A549 (cell line): ENCODE results near the gene LPIN2. TPM values are rescaled to one million over a fixed set of nuclear protein-coding genes. Genes with fewer than 3 reads are reported as not detected.
"Not testable (repeated sequence)": the region's sequence is repeated elsewhere in the genome, so short reads cannot be mapped to it uniquely, and the experiment has no call there.

ENCODE experiments used
- ATAC-seq, 2 experiments: fragments of 200-7000 bp in 1 of 2; fragments of >200 bp in 1 of 2; cut with Nextera tagmentation in 1 of 2; cut with Tn5 transposase in 1 of 2; 3 replicates each; pipeline versions ENCODE4 v1.8.0 to v1.9.1; 2018 to 2020; ENCODE audit warnings: mild to moderate bottlenecking in 1 of 2, moderate library complexity in 1 of 2
- CTCF ChIA-PET: fragments of 300-600 bp; sonication (Branson Sonifier 250); formaldehyde crosslinking; extraction: SDS; loops from one replicate; lab custom pipeline; 2021; ENCODE audit warnings: antibody characterized with exemption, inconsistent platforms; lab: Yijun Ruan, JAX
- POLR2A ChIA-PET: fragments of 350-600 bp; formaldehyde crosslinking; extraction: SDS; loops from one replicate; lab custom pipeline; 2021; ENCODE audit warnings: antibody characterized with exemption, inconsistent platforms; lab: Yijun Ruan, JAX
- DNase-seq, 2 experiments: peaks; one replicate each; pipeline versions ENCODE4 v3.0.0 to v3.0.0-alpha.2; 2011 to 2016; ENCODE audit warnings: low read depth in 1 of 2, low spot score in 1 of 2
- FAIRE-seq: peaks from 2 replicates; lab custom pipeline; 2011; peaks lifted over from hg19 to GRCh38; lab: Jason Lieb, UNC
- H3K27ac ChIP-seq, 2 experiments: fragments of >200 bp; sonication (Bioruptor Twin); formaldehyde crosslinking; 3 replicates each; pipeline ENCODE4 v1.5.1; 2016 to 2017
- H3K4me1 ChIP-seq: fragments of >200 bp; sonication (Bioruptor Twin); formaldehyde crosslinking; 3 replicates; pipeline ENCODE4 v1.6.1; 2016
- H3K4me2 ChIP-seq: fragments of >200 bp; sonication (Bioruptor Twin); formaldehyde crosslinking; 3 replicates; pipeline ENCODE4 v1.6.1; 2016
- H3K4me3 ChIP-seq: fragments of >200 bp; sonication (Bioruptor Twin); formaldehyde crosslinking; 3 replicates; pipeline ENCODE4 v1.5.1; 2016
- H3K9me3 ChIP-seq: fragments of >200 bp; sonication (Bioruptor Twin); formaldehyde crosslinking; 3 replicates; pipeline ENCODE4 v1.6.1; 2016
- CBX8 ChIP-seq: fragments of 200-600 bp; sonication (generic); IDR thresholded peaks from 2 replicates; pipeline ENCODE4 v1.6.1; 2016
- CHD4 ChIP-seq: fragments of 200-600 bp; sonication (generic); IDR thresholded peaks from 2 replicates; pipeline ENCODE4 v1.6.1; 2016; ENCODE audit warnings: antibody characterized with exemption, mild to moderate bottlenecking, borderline replicate concordance
- EHF ChIP-seq: fragments of 250-450 bp; sonication (Bioruptor Pico); IDR thresholded peaks from 2 replicates; pipeline ENCODE4 v1.5.0; 2020; ENCODE audit warnings: mild to moderate bottlenecking
- EP300 ChIP-seq, 2 experiments: fragments of >200 bp; sonication (Bioruptor Twin); formaldehyde crosslinking; IDR thresholded peaks; 2 replicates in 1 of 2; 3 replicates in 1 of 2; pipeline ENCODE4 v1.6.1; 2016 to 2017
- FOSB ChIP-seq: fragments of 250-450 bp; sonication (Bioruptor Pico); IDR thresholded peaks from 2 replicates; pipeline ENCODE4 v1.5.0; 2020; ENCODE audit warnings: mild to moderate bottlenecking, moderate library complexity
- FOSL2 ChIP-seq, 2 experiments: fragments of 450-650 bp in 1 of 2; fragments of >200 bp in 1 of 2; sonication (Bioruptor Twin) in 1 of 2; formaldehyde crosslinking; IDR thresholded peaks; 2 replicates each; pipeline versions ENCODE4 v1.5.0 to v1.6.1; 2016 to 2020; ENCODE audit warnings: mild to moderate bottlenecking in 1 of 2, moderate library complexity in 1 of 2
- GATA3 ChIP-seq: IDR thresholded peaks from 2 replicates; pipeline ENCODE4 v1.6.1; 2012; ENCODE audit warnings: borderline replicate concordance
- HDAC2 ChIP-seq: fragments of 200-600 bp; sonication (generic); IDR thresholded peaks from 2 replicates; pipeline ENCODE4 v1.6.1; 2016
- JUNB ChIP-seq: fragments of >200 bp; sonication (Bioruptor Twin); formaldehyde crosslinking; IDR thresholded peaks from 2 replicates; pipeline ENCODE4 v1.6.1; 2016
- KDM1A ChIP-seq: fragments of 200-600 bp; sonication (generic); IDR thresholded peaks from 2 replicates; pipeline ENCODE4 v1.6.1; 2016; ENCODE audit warnings: low read depth, mild to moderate bottlenecking
- KDM5A ChIP-seq: fragments of 200-600 bp; sonication (generic); IDR thresholded peaks from 2 replicates; pipeline ENCODE4 v1.6.1; 2016; ENCODE audit warnings: antibody characterized with exemption, mild to moderate bottlenecking
- MAZ ChIP-seq: fragments of 150-350 bp; IDR thresholded peaks from 2 replicates; pipeline ENCODE4 v1.6.1; 2014; ENCODE audit warnings: antibody characterized with exemption, low read depth, low read length, borderline replicate concordance
- PHF8 ChIP-seq: fragments of 200-600 bp; sonication (generic); IDR thresholded peaks from 2 replicates; pipeline ENCODE4 v1.6.1; 2016; ENCODE audit warnings: low read depth, mild to moderate bottlenecking, antibody characterized with exemption, moderate library complexity, borderline replicate concordance
- POLR2A ChIP-seq: IDR thresholded peaks from 2 replicates; pipeline ENCODE4 v1.6.1; 2012; ENCODE audit warnings: mild to moderate bottlenecking, low read length
- RNF2 ChIP-seq: fragments of 200-600 bp; sonication (generic); IDR thresholded peaks from 2 replicates; pipeline ENCODE4 v1.6.1; 2016; ENCODE audit warnings: low read depth, mild to moderate bottlenecking, antibody characterized with exemption, moderate library complexity, borderline replicate concordance
- SREBF2 ChIP-seq: fragments of 450-650 bp; IDR thresholded peaks from 2 replicates; pipeline ENCODE4 v1.6.1; 2014; ENCODE audit warnings: mild to moderate bottlenecking, moderate library complexity
- TFCP2L1 ChIP-seq: fragments of 250-450 bp; sonication (Bioruptor Pico); IDR thresholded peaks from 2 replicates; pipeline ENCODE4 v1.5.0; 2021; ENCODE audit warnings: mild to moderate bottlenecking
- ZC3H11A ChIP-seq: fragments of 450-650 bp; IDR thresholded peaks from 2 replicates; pipeline ENCODE4 v1.6.1; 2014; ENCODE audit warnings: antibody characterized with exemption, mild to moderate bottlenecking
- WGBS: methylation state at CpG from one replicate; pipeline ENCODE4 v1.1.6; 2017; ENCODE audit errors: missing lambda C conversion rate; 5-methylcytosine and 5-hydroxymethylcytosine counted together
- polyA plus RNA-seq, 4 experiments: library from polyadenylated mRNA; depleted of rRNA in 3 of 4; stranded (reverse); fragments of >200 nt; fragmentation: RNase III in 1 of 4; extraction: RNeasy Plus Mini Kit Qiagen cat#74134 plus additional on column Dnase treatment in 1 of 4; gene quantifications; 2 replicates in 3 of 4; 3 replicates in 1 of 4; pipeline ENCODE4 v1.2.3, GENCODE V29; 2011 to 2017
- TF ChIP-seq, protein P1 (sequence below): fragments of 250-450 bp; sonication (Bioruptor Pico); IDR thresholded peaks from 2 replicates; pipeline ENCODE4 v1.5.0; 2021; ENCODE audit warnings: mild to moderate bottlenecking, moderate library complexity, borderline replicate concordance
- TF ChIP-seq, protein P2 (sequence below): fragments of 150-350 bp; IDR thresholded peaks from 2 replicates; pipeline ENCODE4 v1.6.1; 2014; ENCODE audit warnings: low read depth, mild to moderate bottlenecking, low read length
- TF ChIP-seq, protein P3 (sequence below): fragments of >200 bp; sonication (Bioruptor Twin); formaldehyde crosslinking; IDR thresholded peaks from 2 replicates; pipeline ENCODE4 v1.6.1; 2016

Gene LPIN2
- polyA plus RNA-seq, 2 of the 4 experiments (the other 2 are of a cell fraction), result 12.9 to 23.7 TPM

DNA sequence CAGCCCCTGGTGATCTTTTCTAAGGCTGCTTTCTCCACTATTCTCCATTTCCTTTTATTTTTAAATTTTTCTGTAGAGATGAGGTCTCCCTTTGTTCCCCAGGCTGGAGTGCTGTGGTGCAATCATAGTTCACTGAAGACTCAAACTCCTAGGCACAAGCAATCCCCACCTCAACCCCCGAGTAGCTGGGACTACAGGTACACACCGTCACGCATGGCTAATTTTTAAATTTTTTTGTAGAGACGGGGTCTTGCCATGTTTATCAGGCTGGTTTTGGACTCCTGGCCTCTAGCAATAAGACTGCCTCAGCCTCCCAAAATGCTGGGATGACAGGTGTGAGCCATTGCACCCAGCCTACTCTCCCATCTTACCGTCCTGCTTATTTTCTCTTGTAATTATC, 22.7 kb upstream of the LPIN2 start:
- ATAC-seq, result no peak
- ChIA-PET CTCF (no interaction called here), POLR2A (no interaction called here)
- 93% methylated on average over 5 of the region's 5 CpGs for WGBS
- Histone ChIP-seq H3K27ac (no peak overlapping the region), H3K4me3 (no peak overlapping the region)
- no peak for FAIRE-seq
- no peak for DNase-seq
- TF ChIP-seq KDM5A, result no peak
- TF ChIP-seq SREBF2, result no peak
- no peak for TF ChIP-seq ZC3H11A
- TF ChIP-seq, all 56 proteins: peak for 0
- Histone ChIP-seq H3K4me2 (no peak overlapping the region), H3K4me1 (peaks cover 10% of the 10 kb centered on the region), H3K9me3 (no peaks in the 10 kb centered on the region)

DNA sequence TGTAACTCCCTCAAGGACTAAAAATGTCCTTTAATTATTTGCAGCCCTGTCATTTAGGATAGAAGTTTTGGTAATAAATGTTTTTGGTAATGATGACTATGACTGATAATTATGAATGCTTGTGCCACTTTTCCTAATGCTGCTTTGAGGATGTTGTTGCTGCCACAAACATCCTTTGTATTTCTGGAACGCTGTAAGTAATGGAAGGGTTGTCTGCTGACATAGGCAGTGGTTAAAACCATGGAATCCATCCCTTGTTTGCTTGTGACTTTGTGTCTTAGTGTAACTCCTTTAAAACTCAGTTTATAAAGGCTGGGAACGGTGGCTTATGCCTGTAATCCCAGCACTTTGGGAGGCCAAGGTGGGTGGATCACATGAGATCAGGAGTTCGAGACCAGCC, 19.8 kb upstream of the LPIN2 start:
- ATAC-seq, result no peak
- Histone ChIP-seq H3K4me1 (peaks cover 8% of the 10 kb centered on the region), H3K4me3 (no peak overlapping the region), H3K4me2 (no peak overlapping the region), H3K9me3 (no peaks in the 10 kb centered on the region), H3K27ac (no peak overlapping the region)
- 84% methylated on average over 3 of the region's 3 CpGs for WGBS
- TF ChIP-seq MAZ (no peak), HDAC2 (no peak), EHF (CRISPR knock-in tag) (no peak), FOSL2 (IDR thresholded peaks at IDR 0.05) (no peak), FOSL2 (CRISPR knock-in tag; IDR thresholded peaks at IDR 0.05) (no peak), JUNB (no peak), CBX8 (no peak), PHF8 (no peak), KDM1A (no peak), RNF2 (no peak), EP300 (IDR thresholded peaks at IDR 0.05) (no peak)
- TF ChIP-seq, protein P1, sequence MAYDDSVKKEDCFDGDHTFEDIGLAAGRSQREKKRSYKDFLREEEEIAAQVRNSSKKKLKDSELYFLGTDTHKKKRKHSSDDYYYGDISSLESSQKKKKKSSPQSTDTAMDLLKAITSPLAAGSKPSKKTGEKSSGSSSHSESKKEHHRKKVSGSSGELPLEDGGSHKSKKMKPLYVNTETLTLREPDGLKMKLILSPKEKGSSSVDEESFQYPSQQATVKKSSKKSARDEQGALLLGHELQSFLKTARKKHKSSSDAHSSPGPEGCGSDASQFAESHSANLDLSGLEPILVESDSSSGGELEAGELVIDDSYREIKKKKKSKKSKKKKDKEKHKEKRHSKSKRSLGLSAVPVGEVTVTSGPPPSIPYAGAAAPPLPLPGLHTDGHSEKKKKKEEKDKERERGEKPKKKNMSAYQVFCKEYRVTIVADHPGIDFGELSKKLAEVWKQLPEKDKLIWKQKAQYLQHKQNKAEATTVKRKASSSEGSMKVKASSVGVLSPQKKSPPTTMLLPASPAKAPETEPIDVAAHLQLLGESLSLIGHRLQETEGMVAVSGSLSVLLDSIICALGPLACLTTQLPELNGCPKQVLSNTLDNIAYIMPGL (CRISPR knock-in tag), result no peak
- TF ChIP-seq, protein P2, sequence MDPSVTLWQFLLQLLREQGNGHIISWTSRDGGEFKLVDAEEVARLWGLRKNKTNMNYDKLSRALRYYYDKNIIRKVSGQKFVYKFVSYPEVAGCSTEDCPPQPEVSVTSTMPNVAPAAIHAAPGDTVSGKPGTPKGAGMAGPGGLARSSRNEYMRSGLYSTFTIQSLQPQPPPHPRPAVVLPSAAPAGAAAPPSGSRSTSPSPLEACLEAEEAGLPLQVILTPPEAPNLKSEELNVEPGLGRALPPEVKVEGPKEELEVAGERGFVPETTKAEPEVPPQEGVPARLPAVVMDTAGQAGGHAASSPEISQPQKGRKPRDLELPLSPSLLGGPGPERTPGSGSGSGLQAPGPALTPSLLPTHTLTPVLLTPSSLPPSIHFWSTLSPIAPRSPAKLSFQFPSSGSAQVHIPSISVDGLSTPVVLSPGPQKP, result no peak
- TF ChIP-seq, protein P3, sequence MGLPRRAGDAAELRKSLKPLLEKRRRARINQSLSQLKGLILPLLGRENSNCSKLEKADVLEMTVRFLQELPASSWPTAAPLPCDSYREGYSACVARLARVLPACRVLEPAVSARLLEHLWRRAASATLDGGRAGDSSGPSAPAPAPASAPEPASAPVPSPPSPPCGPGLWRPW, result no peak
- no peak for DNase-seq
- POLR2A ChIA-PET, result no interaction called here
- CTCF ChIA-PET, result no interaction called here
- no peak for FAIRE-seq

DNA sequence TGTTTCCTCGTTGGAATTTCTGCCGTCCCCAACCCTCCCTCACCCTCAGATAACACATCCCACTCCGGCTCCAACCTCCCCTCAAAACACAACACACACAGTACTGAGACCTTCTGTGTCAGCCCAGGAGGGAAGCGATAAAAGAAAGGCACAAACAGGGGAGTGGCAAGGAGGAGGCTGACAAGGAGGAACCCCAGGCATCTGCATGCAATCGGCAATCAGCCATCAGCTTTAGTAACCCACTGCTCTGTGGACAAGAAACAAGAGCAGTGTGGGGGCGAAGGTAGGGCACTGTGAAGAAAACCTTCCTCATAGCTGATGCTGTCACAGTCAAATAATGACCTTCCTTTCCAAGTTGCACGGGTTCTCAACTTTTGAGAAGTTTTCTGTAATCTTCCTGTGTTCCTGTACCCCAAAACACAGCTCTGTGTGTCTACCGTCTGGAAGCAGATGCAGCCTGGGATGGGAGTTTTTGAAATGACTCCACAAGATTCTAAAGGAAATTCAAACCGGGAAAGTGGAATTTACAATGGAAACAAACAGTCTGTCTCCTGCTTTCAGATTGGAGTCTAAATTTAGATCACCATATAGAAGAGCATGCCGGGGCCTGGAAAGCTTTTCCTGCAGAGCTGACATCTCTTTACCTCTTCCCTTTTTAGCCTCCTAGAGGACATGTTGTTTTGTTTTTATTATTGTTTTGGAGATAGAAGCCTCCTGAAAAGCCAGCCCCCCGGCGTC, 16.4 kb upstream of the LPIN2 start:
- peaks cover 7% of the 10 kb centered on the region for H3K4me1 ChIP-seq
- FAIRE-seq (no peak), ATAC-seq (no peak), DNase-seq (no peak)
- H3K4me3 ChIP-seq, result no peak overlapping the region
- H3K4me2 ChIP-seq, result 0 out of 3 replicates have a peak overlapping the region, but pooled peaks have one; percentile 14
- no peaks in the 10 kb centered on the region for H3K9me3 ChIP-seq
- POLR2A ChIA-PET, result no interaction called here
- CTCF ChIA-PET, result interaction anchor here (1.0 to 1.4 kb wide), 2 partner anchors 14 to 33 kb away, joined by 3 read pairs; no protein-coding TSS in a partner anchor
- H3K27ac ChIP-seq, result peak overlapping the region in 1 of 2 experiments; percentile 46; a peak in 2 of 6 replicates
- 73% methylated on average over 12 of the region's 12 CpGs for WGBS
- TF ChIP-seq CHD4 (no peak), POLR2A (no peak), TFCP2L1 (no peak), FOSB (CRISPR knock-in tag) (no peak), SREBF2 (no peak), GATA3 (no peak)

DNA sequence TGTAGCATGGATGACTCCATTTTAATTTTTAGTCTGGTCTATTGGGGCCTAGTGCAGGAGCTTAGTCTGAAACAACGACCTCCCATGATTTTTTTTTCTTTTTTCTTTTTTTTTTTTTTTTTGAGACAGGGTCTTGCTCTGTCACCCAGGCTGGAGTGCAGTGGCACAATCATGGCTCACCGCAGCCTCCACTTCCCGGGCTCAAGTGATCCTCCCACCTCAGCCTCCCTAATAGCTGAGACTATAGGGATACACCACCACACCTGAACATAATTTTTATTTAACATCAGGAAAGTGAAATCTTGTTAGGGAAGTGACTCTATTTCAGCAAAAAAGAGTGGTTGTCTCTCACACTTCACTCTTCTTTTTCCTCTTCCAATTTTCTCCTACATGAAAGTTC, 15.2 kb upstream of the LPIN2 start:
- H3K4me2 ChIP-seq, ATAC-seq, H3K4me1 ChIP-seq, H3K4me3 ChIP-seq, H3K9me3 ChIP-seq, CTCF ChIA-PET, POLR2A ChIA-PET, DNase-seq, H3K27ac ChIP-seq, FAIRE-seq: not testable (repeated sequence)
- 94% methylated on average over 3 of the region's 3 CpGs for WGBS
